ENCODE data around the gene KAT2B. TPM values are rescaled to one million over a fixed set of nuclear protein-coding genes. Genes with fewer than 3 reads are reported as not detected.

KAT2B gene
- total and polyA plus RNA-seq, 4 donors = 7.5 to 58.5 (median 16.3) TPM

GRCh38 chr3:20022954-20023622, 17.2 kb upstream of the KAT2B start (continued):
- TF ChIP-seq SP1 (IDR thresholded peaks at IDR 0.05) = no peak
- TF ChIP-seq FOXA2 (IDR thresholded peaks at IDR 0.05) = no peak
- TF ChIP-seq, protein P1, sequence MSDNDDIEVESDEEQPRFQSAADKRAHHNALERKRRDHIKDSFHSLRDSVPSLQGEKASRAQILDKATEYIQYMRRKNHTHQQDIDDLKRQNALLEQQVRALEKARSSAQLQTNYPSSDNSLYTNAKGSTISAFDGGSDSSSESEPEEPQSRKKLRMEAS (IDR thresholded peaks at IDR 0.05) = no peak
- no peak for TF ChIP-seq GABPA (IDR thresholded peaks at IDR 0.05 in 1 of 2, conservative IDR thresholded peaks at IDR 0.05 in 1 of 2)
- TF ChIP-seq YY1 (IDR thresholded peaks at IDR 0.05) = no peak
- no peak for TF ChIP-seq EGR1 (IDR thresholded peaks at IDR 0.05; ENCODE audit: low read depth in 2 of 2)
- TF ChIP-seq, protein P2, sequence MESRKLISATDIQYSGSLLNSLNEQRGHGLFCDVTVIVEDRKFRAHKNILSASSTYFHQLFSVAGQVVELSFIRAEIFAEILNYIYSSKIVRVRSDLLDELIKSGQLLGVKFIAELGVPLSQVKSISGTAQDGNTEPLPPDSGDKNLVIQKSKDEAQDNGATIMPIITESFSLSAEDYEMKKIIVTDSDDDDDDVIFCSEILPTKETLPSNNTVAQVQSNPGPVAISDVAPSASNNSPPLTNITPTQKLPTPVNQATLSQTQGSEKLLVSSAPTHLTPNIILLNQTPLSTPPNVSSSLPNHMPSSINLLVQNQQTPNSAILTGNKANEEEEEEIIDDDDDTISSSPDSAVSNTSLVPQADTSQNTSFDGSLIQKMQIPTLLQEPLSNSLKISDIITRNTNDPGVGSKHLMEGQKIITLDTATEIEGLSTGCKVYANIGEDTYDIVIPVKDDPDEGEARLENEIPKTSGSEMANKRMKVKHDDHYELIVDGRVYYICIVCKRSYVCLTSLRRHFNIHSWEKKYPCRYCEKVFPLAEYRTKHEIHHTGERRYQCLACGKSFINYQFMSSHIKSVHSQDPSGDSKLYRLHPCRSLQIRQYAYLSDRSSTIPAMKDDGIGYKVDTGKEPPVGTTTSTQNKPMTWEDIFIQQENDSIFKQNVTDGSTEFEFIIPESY (IDR thresholded peaks at IDR 0.05) = no peak
- no peak for TF ChIP-seq NR2F2 (IDR thresholded peaks at IDR 0.05)

- H3K9me3 ChIP-seq (ENCODE audit: control insufficient read depth in 4 of 4, low read length in 3 of 4) = no peaks in the 10 kb centered on the region
- H3K36me3 ChIP-seq (ENCODE audit: control insufficient read depth in 4 of 4, insufficient read depth in 3 of 4, low read depth in 1 of 4, low read length in 3 of 4) = no peaks in the 10 kb centered on the region
- no peak overlapping the region for H3K27ac ChIP-seq (ENCODE audit: low read depth in 1 of 2, low read length in 2 of 2)
- H3K9ac ChIP-seq (ENCODE audit: low read depth in 1 of 2, low read length in 2 of 2) = no peak overlapping the region
- no peak for DNase-seq (ENCODE audit: low spot score)
- H3K27me3 ChIP-seq (ENCODE audit: control insufficient read depth in 4 of 4, insufficient read depth in 4 of 4, low read length in 3 of 4) = no peaks in the 10 kb centered on the region
- H3K4me3 ChIP-seq (ENCODE audit: low read depth in 1 of 3, low read length in 3 of 3) = no peak overlapping the region
- H3K4me1 ChIP-seq (ENCODE audit: control insufficient read depth in 4 of 4, insufficient read depth in 4 of 4, low read length in 3 of 4) = no peaks in the 10 kb centered on the region
- 77% methylated on average over 2 of the region's 2 CpGs for WGBS
- no peak for TF ChIP-seq FOXA1 (IDR thresholded peaks at IDR 0.05)
- TF ChIP-seq RAD21 (IDR thresholded peaks at IDR 0.05) = peak in 1 of 2 donors; percentile 11
These were observed 16.4 kb upstream of the KAT2B start for GRCh38 chr3:20023623-20024405.

- TF ChIP-seq REST (IDR thresholded peaks at IDR 0.05) = no peak
- TF ChIP-seq RXRA (IDR thresholded peaks at IDR 0.05) = no peak
- TF ChIP-seq NR2F2 (IDR thresholded peaks at IDR 0.05) = no peak
- TF ChIP-seq SP1 (IDR thresholded peaks at IDR 0.05) = no peak
- no peak for TF ChIP-seq CTCF (IDR thresholded peaks at IDR 0.05; ENCODE audit: low read depth, low read length, missing input control)
- Histone ChIP-seq H3K4me3 (ENCODE audit: low read depth in 1 of 3, low read length in 3 of 3) (no peak overlapping the region), H3K4me1 (ENCODE audit: control insufficient read depth in 4 of 4, insufficient read depth in 4 of 4, low read length in 3 of 4) (no peaks in the 10 kb centered on the region), H3K9me3 (ENCODE audit: control insufficient read depth in 4 of 4, low read length in 3 of 4) (no peaks in the 10 kb centered on the region), H3K9ac (ENCODE audit: low read depth in 1 of 2, low read length in 2 of 2) (no peak overlapping the region), H3K27me3 (ENCODE audit: control insufficient read depth in 4 of 4, insufficient read depth in 4 of 4, low read length in 3 of 4) (no peaks in the 10 kb centered on the region), H3K27ac (ENCODE audit: low read depth in 1 of 2, low read length in 2 of 2) (no peak overlapping the region), H3K36me3 (ENCODE audit: control insufficient read depth in 4 of 4, insufficient read depth in 3 of 4, low read depth in 1 of 4, low read length in 3 of 4) (no peaks in the 10 kb centered on the region)
- 95% methylated on average over 4 of the region's 4 CpGs for WGBS
- DNase-seq (ENCODE audit: low spot score) = no peak
These were observed 13.1 kb upstream of the KAT2B start for GRCh38 chr3:20027136-20027535.
